HuH-7 (cell line): ENCODE data around the gene SPARCL1.

Source experiments
- DNase-seq: peaks from one replicate; pipeline ENCODE4 v3.0.0; 2011; ENCODE audit warnings: low spot score

The SPARCL1 gene

DNA sequence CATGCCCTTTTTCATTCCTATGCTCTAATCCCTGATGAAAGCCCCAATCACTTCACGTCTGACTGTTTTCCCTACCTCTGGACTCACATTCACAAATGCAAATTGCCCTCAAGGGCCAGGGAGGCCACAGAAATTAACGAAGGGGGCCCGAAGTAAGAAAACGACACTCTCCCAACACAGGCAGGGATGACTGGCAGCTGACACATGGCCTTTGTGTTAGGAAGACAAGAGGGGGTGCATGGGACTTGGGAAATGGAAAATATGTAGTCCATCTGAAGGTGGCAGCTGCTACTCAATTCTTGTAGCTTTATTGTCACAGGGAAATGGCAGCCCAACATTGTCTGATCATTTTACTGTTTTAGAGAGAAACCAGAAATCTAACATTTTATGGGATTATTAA, 12.3 kb upstream of the SPARCL1 start:
- no peak for DNase-seq

DNA sequence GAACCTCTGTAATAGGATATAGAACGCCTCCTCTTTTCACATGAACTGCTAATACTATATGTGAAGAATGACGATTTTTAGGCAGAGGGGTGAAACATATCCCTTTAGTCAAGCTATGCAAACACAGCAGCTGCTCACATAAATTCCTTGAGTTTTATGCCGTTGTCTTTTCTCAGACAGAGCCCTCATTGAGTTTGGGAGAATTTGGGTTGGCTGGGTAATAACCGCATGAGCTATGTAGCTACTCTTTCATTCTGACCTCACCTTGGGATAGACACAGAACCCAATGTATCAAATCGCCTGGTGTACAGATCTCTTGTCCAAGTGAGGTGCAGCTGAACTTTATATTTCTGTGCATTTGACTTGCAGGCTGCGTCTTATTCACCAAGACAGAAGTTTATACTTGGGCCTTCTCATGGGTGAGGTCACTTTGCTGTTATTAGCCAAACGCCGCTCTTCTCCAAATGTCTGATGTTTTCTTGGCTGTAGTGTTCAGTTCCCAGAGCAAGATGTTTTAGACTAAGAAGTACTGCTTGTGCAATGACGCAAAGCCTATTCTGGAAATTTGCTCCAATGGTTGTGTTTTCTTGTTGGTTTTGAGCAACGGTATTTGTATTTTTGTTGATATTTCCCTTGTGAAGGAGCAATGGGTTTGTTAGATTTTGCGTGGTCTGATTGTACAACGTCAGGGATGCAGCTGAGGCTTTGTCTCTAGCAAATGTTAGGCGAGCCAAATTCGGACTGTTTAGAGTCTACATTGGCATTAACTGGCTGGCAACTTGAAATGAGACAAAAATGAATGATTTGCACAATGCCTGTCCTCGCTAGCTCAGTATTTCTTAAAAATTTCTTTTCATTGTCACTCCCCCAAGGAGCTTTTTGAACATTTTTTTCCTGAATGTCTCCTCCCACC, 11.2 kb upstream of the SPARCL1 start:
- no peak for DNase-seq

DNA sequence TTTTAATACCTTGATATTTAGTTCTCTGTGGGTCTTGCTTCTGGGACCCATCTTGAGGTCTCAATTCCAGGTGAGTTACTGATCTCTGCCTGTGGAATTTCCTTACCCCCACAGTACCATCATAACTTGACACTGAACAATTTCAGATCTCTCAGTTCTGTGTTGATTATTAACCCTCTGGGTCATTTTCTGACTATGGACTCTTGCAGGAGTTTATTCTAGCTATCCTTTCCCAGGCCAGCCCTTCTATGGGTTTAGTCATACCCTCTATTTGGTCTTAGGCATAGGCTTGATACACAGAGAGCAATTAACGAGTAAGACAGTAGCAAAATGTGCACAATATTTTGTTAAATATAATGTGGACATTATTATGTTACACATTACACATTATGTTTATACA, 3.7 kb upstream of the SPARCL1 start:
- no peak for DNase-seq

DNA sequence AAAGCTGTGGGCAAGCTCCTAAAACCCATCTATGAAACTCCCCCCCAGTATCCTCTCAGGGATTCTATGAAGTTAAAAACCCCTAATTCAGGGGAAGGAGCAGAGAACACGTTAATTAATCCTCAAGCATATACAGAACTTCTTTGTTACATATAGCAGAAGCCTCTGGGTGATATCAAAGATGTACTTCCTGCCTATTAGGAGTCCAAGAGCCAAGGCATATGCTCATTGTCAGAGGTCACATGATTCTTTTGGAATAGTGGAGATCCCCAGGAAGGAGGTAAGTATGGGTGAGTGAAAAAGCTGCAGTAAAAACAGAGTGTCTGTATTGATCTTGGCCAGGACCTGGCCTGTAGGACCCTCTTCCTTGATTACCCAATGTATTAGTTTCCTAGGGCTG, 2.9 kb upstream of the SPARCL1 start:
- no peak for DNase-seq

DNA sequence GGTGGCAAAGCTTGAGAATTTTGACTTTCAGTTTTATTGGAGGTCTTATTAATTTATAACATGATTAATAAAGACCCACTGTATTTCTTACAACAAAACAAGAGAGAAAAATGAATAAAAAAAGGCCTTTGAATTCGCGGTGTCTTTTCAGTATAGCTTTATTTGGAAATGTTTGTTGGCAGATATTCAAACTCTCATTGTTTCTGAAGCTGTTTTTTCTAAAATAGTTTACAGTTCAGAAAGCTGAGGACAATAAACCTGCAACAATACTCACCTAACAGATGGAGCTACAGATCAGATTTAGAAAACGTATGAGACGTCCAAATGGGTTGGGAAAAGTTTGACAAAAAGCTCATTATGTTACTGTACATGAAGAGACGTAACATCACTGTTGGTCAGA, 2.4 kb upstream of the SPARCL1 start:
- no peak for DNase-seq

DNA sequence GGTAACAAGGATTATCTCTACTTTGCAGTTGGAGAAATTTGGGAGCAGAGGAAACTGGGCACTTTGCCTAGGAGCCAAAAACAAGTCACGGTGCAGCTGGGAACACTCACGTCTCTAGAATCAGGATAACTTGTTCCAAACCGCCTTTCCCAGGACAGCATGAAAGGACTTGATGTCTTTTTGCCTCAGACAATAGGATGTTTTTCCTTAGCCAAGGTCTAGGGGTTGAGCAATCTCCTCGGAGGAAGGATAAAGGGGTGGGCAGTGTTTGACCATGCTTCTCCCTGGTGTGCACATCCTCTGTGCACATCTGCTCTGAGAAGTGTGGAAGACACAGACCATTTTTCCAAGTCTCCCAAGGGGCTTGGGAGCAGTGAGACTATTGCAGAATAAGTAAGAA, 1.7 kb upstream of the SPARCL1 start:
- DNase-seq = no peak

DNA sequence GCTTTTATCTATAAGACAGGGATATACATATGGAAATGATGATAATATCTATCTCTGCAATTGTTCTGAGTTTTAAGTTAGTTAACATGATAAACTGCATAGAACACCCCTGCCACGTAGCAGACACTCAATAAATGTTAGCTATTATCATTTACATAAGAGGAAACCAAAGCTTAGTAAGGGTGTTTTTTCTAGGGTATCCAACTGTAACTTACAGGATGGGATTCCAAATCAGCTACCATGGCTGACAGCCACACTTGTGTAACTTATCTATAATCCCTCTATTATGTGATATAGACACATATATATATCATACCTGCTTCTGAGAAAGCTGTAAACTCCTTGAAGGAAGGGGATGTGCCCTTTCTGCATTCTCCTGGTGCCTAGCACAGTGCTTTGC, 1.1 kb upstream of the SPARCL1 start:
- DNase-seq = no peak

DNA sequence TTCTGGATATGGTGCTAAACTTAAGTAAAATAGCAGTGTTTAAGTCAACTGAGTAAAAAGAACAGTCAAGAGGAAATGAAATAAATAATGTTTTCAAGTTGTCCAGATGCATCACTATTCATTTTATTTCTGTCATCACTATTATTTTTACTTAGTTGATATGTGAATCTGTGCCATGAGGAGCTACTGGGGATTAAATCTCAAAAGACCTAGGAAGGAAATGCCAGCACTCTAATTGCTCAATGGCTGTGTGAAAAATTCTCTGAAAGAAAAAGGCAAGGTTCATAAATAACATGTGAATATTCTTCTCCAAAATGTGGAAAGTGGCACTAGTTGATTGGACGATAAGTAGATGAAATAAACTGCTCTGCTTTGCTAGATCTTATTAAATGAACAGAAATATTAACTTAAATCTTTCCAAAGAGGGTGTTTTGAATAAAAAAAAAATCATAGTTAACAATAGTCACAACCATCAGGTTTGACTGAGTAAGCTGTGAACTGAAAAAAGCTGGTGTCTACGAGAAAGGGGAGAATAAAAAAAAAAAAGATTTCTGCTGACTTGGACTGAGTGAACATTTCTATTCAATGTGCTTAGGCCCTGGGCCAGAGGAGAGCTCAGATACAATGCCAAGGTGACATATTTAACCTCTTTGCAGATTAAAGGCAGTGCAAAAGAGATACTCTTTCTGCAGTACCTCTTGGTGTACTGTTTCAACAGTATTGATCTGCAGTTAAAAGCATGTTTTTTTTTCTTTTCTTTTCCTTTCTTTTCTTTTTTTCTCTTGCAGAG, 1.6 kb downstream of the SPARCL1 start:
- DNase-seq = no peak

DNA sequence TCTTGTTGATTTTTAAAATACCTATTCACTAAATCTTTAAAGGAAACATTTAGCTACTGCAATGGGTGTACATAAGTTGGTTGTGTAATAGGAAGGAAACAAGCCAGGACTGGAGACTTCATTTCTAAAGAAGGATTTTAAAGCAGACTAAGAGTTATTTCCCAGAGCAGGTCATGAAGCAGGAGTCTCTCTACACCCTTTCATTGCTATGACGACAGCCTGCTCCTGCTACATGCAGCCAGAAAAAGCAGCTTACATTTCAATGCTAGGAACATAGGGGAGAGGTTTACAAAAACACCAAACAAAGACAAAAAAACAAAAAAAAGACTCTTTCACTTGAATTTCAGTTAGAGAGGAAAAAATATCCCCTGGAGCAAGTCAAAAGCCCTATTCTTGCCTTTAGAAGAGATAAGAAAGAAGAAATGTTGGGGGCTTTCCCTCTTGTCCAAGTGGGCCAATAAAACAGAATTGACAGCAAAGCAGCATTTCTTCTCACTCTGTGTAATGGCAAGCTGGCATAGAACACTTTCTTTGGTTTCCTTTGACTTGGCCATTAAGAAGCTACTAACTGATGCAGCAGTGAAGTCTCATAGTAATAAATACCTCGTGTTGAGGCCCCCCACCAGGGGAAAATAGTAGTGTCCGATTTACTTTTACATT, 3.4 kb downstream of the SPARCL1 start:
- no peak for DNase-seq

DNA sequence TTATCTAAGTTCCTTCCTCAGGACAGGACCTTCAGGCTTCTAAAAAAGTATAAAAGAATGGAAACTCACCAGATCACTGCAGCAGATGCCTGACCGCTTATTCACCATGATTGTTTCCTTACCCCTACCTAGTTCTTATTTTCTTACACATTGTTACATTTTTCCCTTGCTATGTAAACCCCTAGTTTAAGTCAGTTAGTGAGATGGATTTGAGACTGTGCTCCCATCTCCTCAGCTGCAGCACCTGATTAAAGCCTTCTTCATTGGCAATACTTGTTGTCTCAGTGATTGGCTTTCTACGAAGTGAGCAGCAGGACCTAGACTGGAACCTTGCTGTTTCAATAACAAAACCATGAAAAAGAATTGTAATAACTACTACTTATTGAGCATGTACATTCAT, 4.7 kb downstream of the SPARCL1 start:
- no peak for DNase-seq

DNA sequence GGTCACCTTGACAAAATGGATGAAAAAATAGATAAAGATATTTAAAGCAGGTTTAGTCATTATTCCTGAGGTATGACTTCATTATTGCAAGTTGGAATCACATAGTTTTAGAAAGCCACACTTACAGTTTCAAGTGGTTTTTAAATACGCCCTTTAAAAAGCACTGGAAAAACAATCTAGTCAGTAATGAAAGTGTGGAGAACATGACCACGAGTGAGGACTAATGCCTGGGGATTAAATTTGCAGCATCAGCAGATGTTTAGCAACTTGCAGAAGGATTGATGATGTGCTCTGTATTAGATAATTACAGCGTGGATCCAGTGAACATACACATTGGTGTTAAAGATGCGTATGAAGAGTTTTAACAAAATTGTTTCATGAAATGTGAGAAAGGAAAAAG, 5.9 kb downstream of the SPARCL1 start:
- no peak for DNase-seq

DNA sequence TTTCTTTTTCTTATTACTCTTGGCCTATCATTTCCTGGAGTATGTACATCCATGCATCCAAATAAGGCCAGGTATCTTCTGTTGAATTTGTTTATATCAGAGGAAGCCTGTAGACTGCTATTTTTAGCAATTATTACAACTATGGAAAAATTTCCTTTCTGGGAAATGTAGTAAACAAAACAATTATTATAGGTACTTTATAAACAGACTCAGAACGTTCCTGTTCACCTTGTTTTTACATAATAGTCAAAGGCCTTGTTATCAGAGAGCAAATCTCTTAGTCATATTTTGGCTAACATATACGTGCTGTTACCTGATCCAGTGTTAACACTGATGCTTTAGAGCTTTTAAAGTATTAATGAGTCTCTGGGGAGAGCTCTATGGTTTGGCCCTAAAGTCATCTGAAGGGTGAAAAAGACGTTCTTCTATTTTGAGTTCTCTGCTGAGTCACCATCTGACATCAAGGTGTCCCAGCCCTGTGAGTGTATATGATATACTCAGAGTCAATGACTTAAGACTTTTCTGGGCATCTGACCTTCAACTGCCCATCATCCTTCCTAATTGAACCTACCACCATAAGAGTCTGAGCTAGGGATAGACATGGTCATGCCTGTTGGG, 7.3 kb downstream of the SPARCL1 start:
- no peak for DNase-seq

DNA sequence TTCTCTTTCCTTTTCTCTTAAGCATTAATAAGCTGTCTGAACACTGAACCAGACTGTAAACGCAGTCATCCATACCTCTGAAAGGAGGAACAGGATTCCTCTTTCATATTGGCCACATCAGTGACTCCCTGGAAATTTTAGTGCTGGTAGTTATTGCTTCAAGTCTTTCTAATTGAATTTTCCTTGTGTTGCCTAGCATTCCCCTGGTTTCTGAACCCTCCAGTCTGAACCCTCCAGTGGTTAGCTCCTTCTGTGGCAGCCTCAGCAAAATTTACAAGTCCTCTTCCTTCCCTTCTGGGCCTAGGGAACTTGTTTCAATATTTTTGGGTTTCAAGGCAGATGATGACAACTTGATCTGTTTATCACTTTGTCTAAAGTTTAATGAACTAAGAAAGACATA, 7.9 kb downstream of the SPARCL1 start:
- no peak for DNase-seq

DNA sequence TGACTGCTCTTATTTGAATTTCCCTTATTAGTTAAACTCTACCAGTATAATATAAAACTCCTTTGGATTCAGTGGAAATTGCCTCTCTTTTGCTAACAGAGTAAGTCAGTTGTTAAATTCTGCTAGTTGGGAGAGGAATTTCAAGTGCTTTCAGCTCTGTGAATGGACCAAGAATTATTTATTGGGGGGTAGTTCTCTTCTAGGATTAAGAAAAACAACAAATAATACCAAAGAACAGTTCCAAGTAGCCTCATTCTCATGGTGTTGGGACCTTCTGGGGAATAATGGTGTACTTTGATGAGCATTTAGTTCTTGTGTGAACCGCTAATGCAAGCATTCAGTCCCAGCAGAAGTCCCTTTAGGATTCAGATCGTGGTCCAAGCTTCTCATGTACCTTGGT, 11.6 kb downstream of the SPARCL1 start:
- DNase-seq = no peak

DNA sequence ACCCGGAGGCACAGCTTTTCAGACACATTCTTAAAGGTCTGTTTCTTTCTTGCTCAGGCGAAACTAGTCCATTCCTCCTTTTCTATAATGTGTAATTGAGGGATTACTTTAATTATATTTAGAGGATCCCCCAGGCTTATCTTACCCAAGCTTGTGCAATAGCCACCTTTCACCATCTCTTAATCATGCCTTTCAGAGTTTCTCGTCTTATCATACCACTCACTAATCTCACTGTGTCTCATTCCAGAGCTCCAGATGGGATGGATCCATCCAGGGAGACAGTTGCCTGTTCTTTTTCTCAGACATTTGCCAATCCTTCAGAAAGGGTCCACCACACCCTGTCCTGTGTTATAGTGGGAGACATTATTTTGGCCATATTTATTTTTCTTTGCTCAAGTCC, 12.5 kb downstream of the SPARCL1 start:
- no peak for DNase-seq

DNA sequence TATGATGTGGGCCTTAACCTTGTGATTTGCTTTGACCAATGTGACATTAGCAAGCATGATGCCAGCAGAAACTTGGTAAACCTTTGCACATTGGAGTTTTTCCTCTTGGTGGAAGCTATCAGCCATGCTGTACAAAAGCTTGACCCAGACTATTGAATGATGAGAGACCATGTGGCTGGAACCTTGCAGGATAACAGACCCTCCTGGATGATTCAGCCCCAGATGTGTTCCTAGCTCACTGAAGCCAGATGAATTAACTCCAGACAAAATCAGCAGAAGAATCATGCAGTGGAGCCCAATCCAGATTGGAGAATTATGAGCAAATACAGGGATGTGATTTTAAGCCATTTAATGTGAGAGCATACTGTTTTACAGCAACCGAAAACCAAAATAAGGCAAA, 16.8 kb downstream of the SPARCL1 start:
- no peak for DNase-seq

DNA sequence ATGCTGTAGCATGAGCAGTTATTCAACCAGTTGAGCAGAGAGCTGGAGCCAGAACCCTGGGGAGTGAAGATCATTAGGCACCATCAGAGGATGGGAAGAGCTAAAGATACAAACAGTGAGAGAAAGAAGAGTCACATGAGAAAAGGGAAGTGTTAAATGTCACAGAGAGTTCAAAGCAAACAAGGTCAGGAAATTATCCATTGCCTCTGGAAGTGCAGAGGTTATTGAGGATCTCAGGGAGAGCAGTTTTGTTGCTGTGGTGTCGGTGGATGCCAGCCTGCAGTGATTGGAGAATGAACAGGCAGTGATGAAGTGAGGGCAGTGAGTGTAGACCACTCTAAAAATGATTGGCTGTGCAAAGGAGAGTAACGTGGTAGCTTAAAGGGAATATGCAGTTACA, 17.7 kb downstream of the SPARCL1 start:
- DNase-seq = no peak

DNA sequence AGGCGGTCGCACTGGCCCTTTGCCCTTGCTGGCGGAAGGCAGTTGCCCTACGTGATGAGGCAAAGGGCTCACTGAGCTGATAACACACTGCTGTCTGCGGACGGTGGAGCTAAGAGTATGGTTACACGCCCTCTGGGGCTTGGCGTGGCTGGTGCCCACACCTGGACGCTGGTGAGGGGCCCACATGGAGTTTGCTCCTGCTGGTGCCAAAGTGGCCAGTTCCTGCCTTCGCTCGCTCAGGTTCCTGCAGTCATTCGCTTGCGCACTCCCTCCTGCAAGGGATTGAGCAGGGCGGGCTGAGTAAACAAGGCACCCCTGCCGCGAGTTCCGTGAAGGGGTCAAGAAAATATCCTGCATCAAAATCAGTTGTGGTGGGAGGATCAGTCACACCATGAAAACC, 18.4 kb downstream of the SPARCL1 start:
- DNase-seq = no peak

DNA sequence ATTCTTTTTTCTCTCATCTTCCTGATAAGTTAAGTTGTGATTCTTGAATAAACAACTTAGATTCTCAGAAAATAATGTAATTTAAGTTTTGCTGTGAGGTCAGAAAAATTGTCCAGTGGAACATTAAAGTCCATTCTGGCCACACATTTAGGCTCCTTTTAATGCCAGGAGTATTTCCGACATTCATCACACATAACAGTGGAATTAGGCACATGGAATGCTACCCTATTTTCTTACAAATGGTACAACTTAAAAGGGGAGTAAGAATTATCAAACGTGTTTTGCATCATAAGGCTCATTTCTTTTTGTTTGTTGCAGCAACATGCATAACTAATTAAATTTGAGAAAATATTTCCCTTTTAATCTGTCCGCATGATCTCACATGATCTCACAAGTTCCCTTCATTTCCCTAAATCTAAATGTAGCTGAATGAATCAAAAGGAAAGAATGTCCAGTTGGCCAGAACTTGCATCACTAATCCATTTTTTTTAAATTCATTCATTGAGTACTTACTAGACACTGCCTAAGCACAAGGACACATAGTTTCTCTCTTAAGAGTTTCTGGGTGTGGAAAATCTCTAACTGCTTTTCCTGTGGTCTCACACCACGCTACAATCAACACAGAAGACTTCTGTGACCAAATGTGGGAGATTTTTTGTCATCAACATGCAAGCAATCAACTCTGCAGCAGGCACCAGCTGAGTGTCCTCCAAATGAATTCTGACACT, 22.0 kb downstream of the SPARCL1 start:
- no peak for DNase-seq

DNA sequence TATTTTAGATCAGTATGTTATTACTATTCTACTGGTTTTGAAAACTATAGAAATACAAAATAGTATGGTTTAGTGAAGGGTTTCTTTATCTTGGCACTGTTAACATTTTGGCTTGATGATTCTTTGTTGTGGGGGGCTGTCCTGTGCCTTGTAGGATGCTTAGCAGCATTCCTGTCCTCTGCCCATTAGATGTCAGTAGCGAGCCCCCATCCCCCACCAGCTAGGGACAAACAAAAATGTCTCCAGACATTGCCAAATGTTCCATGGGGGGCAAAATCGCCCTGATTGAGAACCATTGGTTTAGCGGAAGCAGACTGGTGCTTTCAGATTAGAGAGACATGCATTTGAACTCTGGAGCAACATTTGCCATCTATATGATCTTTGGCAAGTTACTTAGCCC, 23.3 kb downstream of the SPARCL1 start:
- DNase-seq = no peak

DNA sequence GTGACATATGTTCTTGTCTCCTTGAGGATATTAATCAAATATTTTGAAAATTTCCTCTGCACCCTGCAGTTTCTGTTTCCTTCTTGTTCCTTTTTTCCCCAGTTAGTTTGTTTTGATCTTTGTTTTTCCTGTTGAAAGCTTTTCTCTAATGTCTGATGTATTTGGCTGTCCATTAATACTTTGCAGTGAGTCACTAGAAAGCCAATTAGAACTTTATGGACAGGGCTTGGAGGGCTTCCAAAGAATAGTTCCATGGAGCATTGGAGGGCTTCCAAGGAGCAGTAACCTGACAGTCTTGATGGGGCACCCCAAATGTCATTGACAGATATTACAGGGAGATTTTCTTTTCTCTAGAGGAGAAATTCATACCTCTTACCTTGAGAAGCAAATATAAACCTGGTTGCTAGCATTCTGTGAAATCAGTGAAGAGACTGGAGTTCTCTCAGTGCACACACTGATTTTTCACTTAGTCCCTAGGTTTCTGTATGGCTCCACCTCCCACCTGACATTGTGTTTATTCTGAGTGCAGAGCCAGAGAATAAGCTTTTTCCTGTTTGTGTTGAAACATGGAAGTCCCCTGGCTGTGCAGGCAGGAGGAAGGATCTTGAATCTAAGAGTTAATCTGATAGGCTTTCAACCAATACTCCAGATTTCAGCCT, 26.5 kb downstream of the SPARCL1 start:
- DNase-seq = no peak
